Body of pancreas (tissue), 4 donors: ENCODE results near the gene CNTNAP2. TPM values are rescaled to one million over a fixed set of nuclear protein-coding genes. Genes with fewer than 3 reads are reported as not detected.

Experiments used
- ATAC-seq: fragments of 150-250 bp; one replicate; pipeline ENCODE4 v1.9.1; 2016
- DNase-seq, 4 donors: peaks; one replicate each; pipeline ENCODE4 v3.0.0-alpha.2; 2019
- H3K27ac ChIP-seq, 4 donors: fragments of 200-600 bp; sonication (generic); 1 replicate in 3 of 4; 2 replicates in 1 of 4; pipeline versions ENCODE4 v1.5.1 to v1.6.1; 2016 to 2019; ENCODE audit warnings: mild to moderate bottlenecking in 1 of 4, mixed read lengths in 1 of 4, moderate library complexity in 1 of 4
- H3K27me3 ChIP-seq, 2 donors: fragments of 200-600 bp; sonication (generic); one replicate each; pipeline ENCODE4 v1.6.0; 2016; ENCODE audit warnings: mild to moderate bottlenecking in 1 of 2
- H3K36me3 ChIP-seq, 2 donors: fragments of 200-600 bp; sonication (generic); replicated peaks in 1 of 2; 2 replicates each; pipeline ENCODE4 v1.5.1; 2016; ENCODE audit warnings: low read depth in 2 of 2; ENCODE audit not compliant: insufficient read depth in 1 of 2
- H3K4me1 ChIP-seq: fragments of 200-600 bp; sonication (generic); one replicate; pipeline ENCODE4 v1.6.0; 2016
- H3K4me3 ChIP-seq, 2 donors: fragments of 200-600 bp; sonication (generic); 1 replicate in 1 of 2; 2 replicates in 1 of 2; pipeline ENCODE4 v1.5.1; 2016 to 2019
- H3K9me3 ChIP-seq, 3 donors: fragments of 200-600 bp; sonication (generic); 1 replicate in 2 of 3; 2 replicates in 1 of 3; pipeline ENCODE4 v1.5.1; 2016
- POLR2A ChIP-seq, 3 donors: fragments of 450-650 bp; IDR thresholded peaks; one replicate each; pipeline ENCODE4 v1.6.1; 2016; ENCODE audit warnings: antibody characterized with exemption in 3 of 3, mild to moderate bottlenecking in 2 of 3
- WGBS, 2 donors: methylation state at CpG; one replicate each; pipeline ENCODE4 v1.1.5; 2017; 5-methylcytosine and 5-hydroxymethylcytosine counted together
- intact Hi-C: fragments of 100-400 bp; cut with DNase I; formaldehyde crosslinking; loops from one replicate; pipeline ENCODE4 v1.15.1; 2023
- total RNA-seq, 2 donors: library from RNA; depleted of rRNA; stranded (reverse); fragments of >200 nt; gene quantifications; one replicate each; pipeline ENCODE4 v1.1.0, GENCODE V29; 2016
- TF ChIP-seq, protein P1 (sequence below), 7 experiments: fragments of 450-650 bp in 4 of 7; fragments of 200-600 bp in 3 of 7; sonication (generic) in 3 of 7; IDR thresholded peaks; one replicate each; pipeline ENCODE4 v1.5.1; 2016 to 2019; ENCODE audit warnings: antibody characterized with exemption in 7 of 7

CNTNAP2 gene
- total RNA-seq, 2 donors from 2014 or later, result 1.0 TPM; not detected in 1

DNA sequence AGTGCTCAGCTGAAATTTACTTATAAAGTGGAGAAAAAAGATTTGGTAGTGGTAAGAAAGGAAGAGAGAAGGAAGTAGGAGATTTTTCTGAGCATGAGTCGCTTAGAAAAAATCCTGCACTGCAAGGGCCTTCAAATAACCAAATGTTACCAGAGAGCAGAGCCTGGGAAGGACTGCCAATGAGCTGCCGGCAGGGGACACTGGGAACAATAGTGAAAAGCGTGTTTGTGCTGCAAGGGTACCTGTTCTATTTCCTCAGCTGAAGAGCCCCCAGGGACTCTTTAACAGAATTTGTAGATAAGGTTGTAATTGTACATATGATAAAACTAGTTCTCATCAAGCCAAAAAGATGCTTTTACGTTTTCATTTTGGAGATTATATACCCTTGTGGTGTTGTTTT lies 1777.7 kb downstream of the CNTNAP2 start:
- intact Hi-C loops, result no loop called here
- ATAC-seq (no peak), DNase-seq (no peak)
- no peaks in the 10 kb centered on the region for H3K9me3 ChIP-seq
- no peaks in the 10 kb centered on the region for H3K36me3 ChIP-seq
- no peak overlapping the region for H3K27ac ChIP-seq
- H3K4me1 ChIP-seq, result no peaks in the 10 kb centered on the region
- WGBS, 2 donors, result 25 to 31% methylated on average over 4 of the region's 4 CpGs
- TF ChIP-seq POLR2A (IDR thresholded peaks at IDR 0.05), result no peak
- TF ChIP-seq, protein P1, sequence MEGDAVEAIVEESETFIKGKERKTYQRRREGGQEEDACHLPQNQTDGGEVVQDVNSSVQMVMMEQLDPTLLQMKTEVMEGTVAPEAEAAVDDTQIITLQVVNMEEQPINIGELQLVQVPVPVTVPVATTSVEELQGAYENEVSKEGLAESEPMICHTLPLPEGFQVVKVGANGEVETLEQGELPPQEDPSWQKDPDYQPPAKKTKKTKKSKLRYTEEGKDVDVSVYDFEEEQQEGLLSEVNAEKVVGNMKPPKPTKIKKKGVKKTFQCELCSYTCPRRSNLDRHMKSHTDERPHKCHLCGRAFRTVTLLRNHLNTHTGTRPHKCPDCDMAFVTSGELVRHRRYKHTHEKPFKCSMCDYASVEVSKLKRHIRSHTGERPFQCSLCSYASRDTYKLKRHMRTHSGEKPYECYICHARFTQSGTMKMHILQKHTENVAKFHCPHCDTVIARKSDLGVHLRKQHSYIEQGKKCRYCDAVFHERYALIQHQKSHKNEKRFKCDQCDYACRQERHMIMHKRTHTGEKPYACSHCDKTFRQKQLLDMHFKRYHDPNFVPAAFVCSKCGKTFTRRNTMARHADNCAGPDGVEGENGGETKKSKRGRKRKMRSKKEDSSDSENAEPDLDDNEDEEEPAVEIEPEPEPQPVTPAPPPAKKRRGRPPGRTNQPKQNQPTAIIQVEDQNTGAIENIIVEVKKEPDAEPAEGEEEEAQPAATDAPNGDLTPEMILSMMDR (IDR thresholded peaks at IDR 0.05), result no peak
- H3K4me3 ChIP-seq, result no peak overlapping the region
- no peaks in the 10 kb centered on the region for H3K27me3 ChIP-seq

DNA sequence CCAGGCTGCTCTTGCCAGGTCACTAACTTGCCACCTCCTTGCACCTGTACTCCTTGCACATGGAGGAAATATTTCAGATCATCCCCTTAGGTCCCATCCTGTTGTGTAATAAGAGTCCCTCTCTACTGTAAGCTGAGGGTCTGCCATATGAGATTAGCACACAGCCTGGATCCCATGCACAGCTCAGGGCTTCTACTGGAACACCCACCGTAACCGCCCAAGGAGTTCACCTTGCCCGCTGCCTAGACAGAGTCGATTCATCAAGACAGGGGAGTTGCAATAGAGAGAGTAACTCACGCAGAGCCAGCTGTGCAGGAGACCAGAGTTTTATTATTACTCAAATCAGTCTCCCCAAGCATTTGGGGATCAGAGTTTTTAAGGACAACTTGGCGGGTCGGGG lies 1779.5 kb downstream of the CNTNAP2 start:
- Histone ChIP-seq H3K27me3 (no peaks in the 10 kb centered on the region), H3K27ac (no peak overlapping the region), H3K36me3 (no peaks in the 10 kb centered on the region), H3K9me3 (no peaks in the 10 kb centered on the region), H3K4me1 (no peaks in the 10 kb centered on the region), H3K4me3 (no peak overlapping the region)
- WGBS, 2 donors, result 92 to 93% methylated on average over 7 of the region's 7 CpGs
- no peak for DNase-seq
- no peak for ATAC-seq
- no peak for TF ChIP-seq POLR2A (IDR thresholded peaks at IDR 0.05)
- TF ChIP-seq, protein P1 (IDR thresholded peaks at IDR 0.05), result no peak
- intact Hi-C loops, result no loop called here

DNA sequence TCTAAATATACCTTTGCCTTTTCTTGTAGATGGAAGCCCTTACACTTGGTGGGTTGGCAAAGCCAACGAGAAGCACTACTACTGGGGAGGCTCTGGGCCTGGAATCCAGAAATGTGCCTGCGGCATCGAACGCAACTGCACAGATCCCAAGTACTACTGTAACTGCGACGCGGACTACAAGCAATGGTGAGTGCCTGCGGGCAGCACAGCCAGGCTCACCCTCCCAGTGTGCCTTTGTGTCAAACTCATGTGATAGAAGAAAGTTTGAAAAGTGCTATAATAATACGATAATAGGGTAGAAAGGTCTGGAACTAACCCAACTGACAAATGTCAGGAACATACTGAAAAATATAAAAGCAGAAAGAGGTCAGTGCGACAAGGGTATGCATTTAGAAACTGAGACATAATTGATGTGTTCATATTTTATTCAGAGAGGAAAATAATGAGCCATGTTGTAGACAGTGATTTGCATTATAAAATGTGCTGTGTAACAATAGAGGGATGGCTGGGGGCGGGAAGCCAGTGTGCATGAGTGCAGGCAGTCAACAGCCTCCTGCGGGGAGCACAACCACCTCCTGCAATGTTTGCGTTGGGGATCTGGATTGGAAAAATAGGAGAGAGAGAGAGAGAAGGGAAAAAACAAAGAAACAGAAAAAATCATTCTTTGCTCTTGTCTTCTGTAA lies 1787.1 kb downstream of the CNTNAP2 start:
- no peak overlapping the region for H3K4me3 ChIP-seq
- H3K36me3 ChIP-seq, result no peaks in the 10 kb centered on the region
- intact Hi-C loops, result no loop called here
- no peak overlapping the region for H3K27ac ChIP-seq
- no peaks in the 10 kb centered on the region for H3K27me3 ChIP-seq
- WGBS, 2 donors, result 73 to 74% methylated on average over 13 of the region's 13 CpGs
- ATAC-seq (no peak), DNase-seq (no peak)
- TF ChIP-seq POLR2A (IDR thresholded peaks at IDR 0.05), result no peak
- TF ChIP-seq, protein P1 (IDR thresholded peaks at IDR 0.05), result no peak
- no peaks in the 10 kb centered on the region for H3K9me3 ChIP-seq
- no peaks in the 10 kb centered on the region for H3K4me1 ChIP-seq

DNA sequence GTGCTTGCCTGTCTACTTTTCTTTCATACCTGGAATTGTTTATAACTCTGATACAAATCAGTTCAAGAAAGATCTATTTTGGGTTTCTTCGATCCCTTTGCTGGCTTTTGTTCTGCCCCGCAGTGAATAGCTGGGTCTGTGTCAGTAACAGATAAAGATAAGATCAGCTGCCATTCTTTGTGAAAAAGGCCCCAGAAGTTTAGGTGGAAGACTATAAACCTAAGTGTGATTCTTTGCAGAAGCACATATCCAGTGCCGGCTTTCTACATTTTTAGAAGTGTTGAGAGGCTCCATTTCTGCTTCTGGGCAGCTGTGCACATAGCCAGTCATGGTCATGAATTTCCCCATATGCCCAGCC lies 1787.6 kb downstream of the CNTNAP2 start:
- intact Hi-C loops, result no loop called here
- Histone ChIP-seq H3K4me1 (no peaks in the 10 kb centered on the region), H3K36me3 (no peaks in the 10 kb centered on the region), H3K27me3 (no peaks in the 10 kb centered on the region), H3K27ac (no peak overlapping the region), H3K9me3 (no peaks in the 10 kb centered on the region), H3K4me3 (no peak overlapping the region)
- WGBS, 2 donors, result 26 to 45% methylated on average over 3 of the region's 3 CpGs
- no peak for ATAC-seq
- TF ChIP-seq, protein P1 (IDR thresholded peaks at IDR 0.05), result no peak
- no peak for TF ChIP-seq POLR2A (IDR thresholded peaks at IDR 0.05)
- no peak for DNase-seq
